Esophagus muscularis mucosa (tissue), 4 donors: Measurements from ENCODE around the gene HSBP1.

Experiments used
- CTCF ChIP-seq, 3 experiments: fragments of 200-600 bp in 2 of 3; fragments of 450-650 bp in 1 of 3; sonication (generic) in 2 of 3; IDR thresholded peaks; one replicate each; pipeline ENCODE4 v1.5.1; 2017 to 2019; ENCODE audit warnings: antibody characterized with exemption in 3 of 3, mild to moderate bottlenecking in 2 of 3, moderate library complexity in 1 of 3
- EP300 ChIP-seq: sonication (generic); formaldehyde crosslinking; IDR thresholded peaks from one replicate; pipeline ENCODE4 v1.6.1; 2017; ENCODE audit warnings: antibody characterized with exemption
- POLR2A ChIP-seq: fragments of 450-650 bp; IDR thresholded peaks from one replicate; pipeline ENCODE4 v1.6.1; 2017; ENCODE audit warnings: antibody characterized with exemption, moderate library complexity, mild to moderate bottlenecking, low read depth
- POLR2AphosphoS5 ChIP-seq, 2 donors: sonication (generic); formaldehyde crosslinking; IDR thresholded peaks; one replicate each; pipeline ENCODE4 v1.6.1; 2017; ENCODE audit warnings: antibody characterized with exemption in 2 of 2

GRCh38 chr16:83806731-83807130 lies 1.0 kb upstream of the HSBP1 start:
- TF ChIP-seq CTCF (IDR thresholded peaks at IDR 0.05), result no peak
- TF ChIP-seq EP300, result no peak
- no peak for TF ChIP-seq POLR2A
- TF ChIP-seq POLR2AphosphoS5 (IDR thresholded peaks at IDR 0.05), result no peak
